OCI-LY3 (cell line): ENCODE data around the gene OR13C8.

Experiments
- EZH2phosphoT487 ChIP-seq: fragments of 200-600 bp; shearing (Covaris generic); IDR thresholded peaks from 2 replicates; pipeline ENCODE4 v1.6.1; 2018; ENCODE audit warnings: antibody characterized with exemption, mixed run types, low read depth
- TF ChIP-seq, protein P1 (sequence below): fragments of 200-600, 300-600 bp; sonication (generic); IDR thresholded peaks from 2 replicates; pipeline ENCODE4 v1.5.1; 2014; ENCODE audit warnings: antibody characterized with exemption, low read length, low read depth

DNA sequence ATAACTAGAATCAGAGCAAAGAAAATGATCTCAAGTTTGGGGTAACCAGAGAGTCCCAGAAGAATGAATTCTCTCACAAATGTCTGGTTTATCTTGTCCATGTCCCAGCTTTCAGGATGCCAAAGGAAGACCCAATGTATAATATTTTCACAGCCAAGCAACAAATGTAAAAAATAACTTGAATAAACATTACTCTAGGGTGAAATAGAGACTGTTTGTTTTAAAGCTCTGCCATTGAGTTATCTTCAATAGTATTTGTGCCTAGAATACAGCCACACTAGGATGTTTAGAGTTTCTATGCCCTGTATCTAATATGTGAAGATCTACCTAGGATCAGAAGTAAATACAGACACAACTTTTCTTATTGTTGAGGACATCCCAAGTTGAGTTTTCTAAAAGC lies 41.9 kb upstream of the OR13C8 start, which contains the start of gene OR13C4:
- TF ChIP-seq, protein P1, sequence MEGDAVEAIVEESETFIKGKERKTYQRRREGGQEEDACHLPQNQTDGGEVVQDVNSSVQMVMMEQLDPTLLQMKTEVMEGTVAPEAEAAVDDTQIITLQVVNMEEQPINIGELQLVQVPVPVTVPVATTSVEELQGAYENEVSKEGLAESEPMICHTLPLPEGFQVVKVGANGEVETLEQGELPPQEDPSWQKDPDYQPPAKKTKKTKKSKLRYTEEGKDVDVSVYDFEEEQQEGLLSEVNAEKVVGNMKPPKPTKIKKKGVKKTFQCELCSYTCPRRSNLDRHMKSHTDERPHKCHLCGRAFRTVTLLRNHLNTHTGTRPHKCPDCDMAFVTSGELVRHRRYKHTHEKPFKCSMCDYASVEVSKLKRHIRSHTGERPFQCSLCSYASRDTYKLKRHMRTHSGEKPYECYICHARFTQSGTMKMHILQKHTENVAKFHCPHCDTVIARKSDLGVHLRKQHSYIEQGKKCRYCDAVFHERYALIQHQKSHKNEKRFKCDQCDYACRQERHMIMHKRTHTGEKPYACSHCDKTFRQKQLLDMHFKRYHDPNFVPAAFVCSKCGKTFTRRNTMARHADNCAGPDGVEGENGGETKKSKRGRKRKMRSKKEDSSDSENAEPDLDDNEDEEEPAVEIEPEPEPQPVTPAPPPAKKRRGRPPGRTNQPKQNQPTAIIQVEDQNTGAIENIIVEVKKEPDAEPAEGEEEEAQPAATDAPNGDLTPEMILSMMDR = no peak
- no peak for TF ChIP-seq EZH2phosphoT487
